Measurements from ENCODE around the gene RIMS1. TPM values are rescaled to one million over a fixed set of nuclear protein-coding genes. Genes with fewer than 3 reads are reported as not detected.

The RIMS1 gene
- total RNA-seq, 4 donors from 2014 or later: 0.17 to 0.89 (median 0.44) TPM

DNA sequence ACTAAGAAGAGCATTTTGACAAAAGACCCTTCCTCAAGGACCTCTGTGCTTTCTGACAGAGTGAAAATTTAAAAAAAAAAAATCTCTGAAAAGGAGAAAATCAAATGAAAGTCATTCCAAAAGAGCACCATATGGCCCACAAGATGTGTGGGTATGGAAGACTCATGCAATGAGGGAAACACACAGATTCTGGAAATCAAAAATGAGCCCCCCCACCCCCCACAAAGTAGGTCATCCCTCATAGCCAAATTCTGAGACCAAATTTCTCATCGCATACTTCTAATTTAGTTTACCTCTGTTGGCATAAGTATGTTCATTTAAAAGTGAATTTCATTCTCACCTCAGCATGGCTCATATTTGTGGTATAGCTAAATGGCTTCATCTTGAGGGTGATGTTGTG is 554.3 kb downstream of the RIMS1 start:
- no peaks in the 10 kb centered on the region for H3K36me3 ChIP-seq
- WGBS, 2 donors: 93 to 100% methylated on average over 1 of the region's 1 CpG
- no peaks in the 10 kb centered on the region for H3K4me1 ChIP-seq
- H3K27ac ChIP-seq: no peak overlapping the region
- intact Hi-C loops (cut with DNase I): no loop called here
- H3K4me3 ChIP-seq (replicated peaks in 1 of 3): no peak overlapping the region
- H3K27me3 ChIP-seq: no peaks in the 10 kb centered on the region
- no peaks in the 10 kb centered on the region for H3K9me3 ChIP-seq
- DNase-seq: no peak
- TF ChIP-seq CTCF (IDR thresholded peaks at IDR 0.05) (no peak), POLR2A (IDR thresholded peaks at IDR 0.05) (no peak)

GRCh38 chr6:72446430-72446829 is 560.1 kb downstream of the RIMS1 start:
- intact Hi-C loops (cut with DNase I): no loop called here
- no peaks in the 10 kb centered on the region for H3K27me3 ChIP-seq
- WGBS, 2 donors: 15 to 29% methylated on average over 1 of the region's 1 CpG

More at GRCh38 chr6:72446430-72446829, 560.1 kb downstream of the RIMS1 start:
- TF ChIP-seq CTCF (IDR thresholded peaks at IDR 0.05): no peak
- Histone ChIP-seq H3K36me3 (no peaks in the 10 kb centered on the region), H3K27ac (no peak overlapping the region), H3K4me3 (replicated peaks in 1 of 3) (no peak overlapping the region), H3K9me3 (no peaks in the 10 kb centered on the region), H3K4me1 (no peaks in the 10 kb centered on the region)
- DNase-seq: no peak
